Cardiac fibroblast (primary cell): ENCODE measurements around the gene TRPV4.

Experiments
- DNase-seq, 2 donors: peaks; one replicate each; pipeline versions ENCODE4 v3.0.0 to v3.0.0-alpha.2; 2010; ENCODE audit warnings: low read depth in 2 of 2
- H3K4me3 ChIP-seq, 2 donors: replicated peaks in 1 of 2; 1 replicate in 1 of 2; 2 replicates in 1 of 2; pipeline ENCODE4 v1.5.1; 2011; ENCODE audit warnings: low read depth in 2 of 2, low read length in 2 of 2, mild to moderate bottlenecking in 2 of 2, moderate library complexity in 1 of 2
- TF ChIP-seq, protein P1 (sequence below): IDR thresholded peaks from one replicate; pipeline ENCODE4 v1.5.1; 2011; ENCODE audit warnings: low read depth, mild to moderate bottlenecking, low read length, inconsistent platforms

TRPV4 gene

DNA sequence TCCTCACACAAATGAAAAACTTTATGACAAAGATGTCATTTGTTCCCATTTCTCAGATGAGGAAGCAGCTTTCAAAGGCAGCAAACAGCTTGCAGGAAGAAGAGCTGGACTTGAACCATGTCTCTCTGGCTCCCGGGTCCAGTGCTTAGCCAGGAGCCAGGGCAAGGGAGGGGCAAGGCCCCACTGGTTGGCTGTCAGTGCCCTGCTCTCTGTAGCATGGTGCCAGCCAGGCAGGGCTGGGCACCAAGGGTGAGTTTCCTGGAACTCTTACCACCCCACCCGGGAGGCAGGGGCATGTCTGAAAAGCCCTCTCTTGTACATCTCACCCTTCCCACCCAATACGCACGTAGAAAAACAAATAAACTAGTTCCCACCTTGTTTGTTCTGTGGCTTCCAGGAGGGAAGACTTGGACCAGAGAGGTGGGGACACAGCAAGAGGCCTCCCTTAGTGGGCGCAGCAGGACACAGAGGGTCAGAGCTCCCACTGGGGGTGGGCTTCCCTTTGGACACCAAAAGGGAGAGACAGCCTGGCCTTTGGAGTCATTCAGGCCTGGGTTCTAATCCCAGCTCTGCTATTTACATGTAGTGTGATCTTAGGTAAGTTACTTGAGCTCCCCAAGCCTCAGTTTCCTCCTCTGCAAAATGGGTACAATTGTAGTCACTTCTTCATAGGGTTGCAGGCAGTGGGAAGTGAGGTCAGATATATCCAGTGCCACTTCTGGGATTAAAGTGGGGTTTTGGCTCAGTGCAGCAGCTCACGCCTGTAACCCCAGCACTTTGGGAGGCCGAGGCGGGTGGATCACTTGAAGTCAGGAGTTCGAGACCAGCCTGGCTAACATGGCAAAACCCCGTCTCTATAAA, 17.2 kb downstream of the TRPV4 start:
- no peak for DNase-seq
- no peak overlapping the region for H3K4me3 ChIP-seq
- TF ChIP-seq, protein P1, sequence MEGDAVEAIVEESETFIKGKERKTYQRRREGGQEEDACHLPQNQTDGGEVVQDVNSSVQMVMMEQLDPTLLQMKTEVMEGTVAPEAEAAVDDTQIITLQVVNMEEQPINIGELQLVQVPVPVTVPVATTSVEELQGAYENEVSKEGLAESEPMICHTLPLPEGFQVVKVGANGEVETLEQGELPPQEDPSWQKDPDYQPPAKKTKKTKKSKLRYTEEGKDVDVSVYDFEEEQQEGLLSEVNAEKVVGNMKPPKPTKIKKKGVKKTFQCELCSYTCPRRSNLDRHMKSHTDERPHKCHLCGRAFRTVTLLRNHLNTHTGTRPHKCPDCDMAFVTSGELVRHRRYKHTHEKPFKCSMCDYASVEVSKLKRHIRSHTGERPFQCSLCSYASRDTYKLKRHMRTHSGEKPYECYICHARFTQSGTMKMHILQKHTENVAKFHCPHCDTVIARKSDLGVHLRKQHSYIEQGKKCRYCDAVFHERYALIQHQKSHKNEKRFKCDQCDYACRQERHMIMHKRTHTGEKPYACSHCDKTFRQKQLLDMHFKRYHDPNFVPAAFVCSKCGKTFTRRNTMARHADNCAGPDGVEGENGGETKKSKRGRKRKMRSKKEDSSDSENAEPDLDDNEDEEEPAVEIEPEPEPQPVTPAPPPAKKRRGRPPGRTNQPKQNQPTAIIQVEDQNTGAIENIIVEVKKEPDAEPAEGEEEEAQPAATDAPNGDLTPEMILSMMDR: no peak

DNA sequence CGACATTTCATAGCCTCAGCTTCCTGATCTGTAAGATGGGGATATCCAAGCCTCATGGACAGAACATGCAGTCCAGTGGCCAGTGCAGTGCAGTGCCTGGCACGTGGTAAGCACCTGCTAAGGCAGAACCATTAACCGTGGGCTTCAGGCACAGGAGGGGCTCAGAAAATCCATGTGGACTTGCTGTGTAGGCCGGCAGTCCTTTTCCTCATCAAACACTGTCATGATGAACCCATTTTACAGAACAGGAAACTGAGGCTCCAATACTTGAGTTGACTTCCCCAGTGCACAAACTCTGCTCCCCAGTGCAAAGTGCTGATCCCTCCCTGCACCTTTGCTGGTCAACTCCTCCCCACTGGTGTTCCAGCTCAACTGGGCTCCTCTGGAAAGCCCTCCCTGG, 18.0 kb downstream of the TRPV4 start:
- DNase-seq: no peak
- TF ChIP-seq, protein P1: no peak
- H3K4me3 ChIP-seq: no peak overlapping the region

DNA sequence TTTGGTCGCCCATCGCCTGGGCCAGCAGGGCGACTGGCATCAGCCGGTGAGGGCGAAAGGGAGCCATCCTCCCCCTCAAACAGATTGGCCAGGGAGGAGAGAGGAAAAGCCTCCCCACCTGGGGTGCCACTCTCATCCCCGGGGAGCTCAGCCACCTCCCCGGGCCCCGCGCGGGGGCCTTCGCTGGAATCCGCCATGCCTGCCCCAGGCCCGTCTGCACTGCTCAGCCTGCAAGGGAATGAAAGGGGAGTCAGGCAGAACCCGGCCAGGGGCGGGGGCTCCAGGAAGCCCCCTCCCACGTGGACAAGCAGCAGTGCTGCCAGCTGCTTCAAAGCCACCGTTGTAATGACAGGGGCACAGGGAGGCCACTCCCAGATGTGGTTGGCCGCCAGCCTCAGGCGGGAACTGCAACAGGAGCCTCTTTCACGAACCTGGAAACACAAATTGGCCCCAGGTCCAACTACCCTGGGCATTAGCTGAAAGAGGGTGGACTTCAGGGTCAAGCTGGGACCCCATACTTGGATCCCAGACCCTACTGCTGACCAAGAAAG, 18.5 kb downstream of the TRPV4 start:
- TF ChIP-seq, protein P1: no peak

DNA sequence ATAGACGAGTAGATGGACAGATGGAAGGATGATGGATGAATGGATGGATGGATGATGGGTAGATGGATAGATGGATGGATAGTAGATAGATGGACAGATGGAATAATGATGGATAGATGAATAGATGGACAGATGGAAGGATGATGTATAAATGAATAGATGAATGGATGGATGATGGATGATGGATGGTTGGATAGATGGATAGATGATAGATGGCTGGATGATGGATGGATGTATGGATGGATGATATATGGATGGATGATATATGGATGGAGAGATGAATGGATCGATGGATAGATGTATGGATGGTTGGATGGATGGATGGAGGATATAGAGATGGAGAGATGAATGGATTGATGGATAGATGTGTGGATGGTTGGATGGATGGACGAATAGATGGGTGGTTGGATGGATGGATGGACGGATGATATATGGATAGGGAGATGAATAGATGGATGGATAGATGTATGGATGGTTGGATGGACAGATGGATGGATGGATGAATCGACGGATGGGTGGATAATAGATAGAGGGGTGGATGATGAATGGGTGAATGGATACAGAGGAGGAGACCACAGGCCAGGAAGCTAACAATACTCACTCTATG, 19.3 kb downstream of the TRPV4 start:
- H3K4me3 ChIP-seq: no peak overlapping the region
- DNase-seq: no peak
- TF ChIP-seq, protein P1: no peak

More for the DNA sequence above, 18.5 kb downstream of the TRPV4 start:
- DNase-seq: no peak
- no peak overlapping the region for H3K4me3 ChIP-seq

DNA sequence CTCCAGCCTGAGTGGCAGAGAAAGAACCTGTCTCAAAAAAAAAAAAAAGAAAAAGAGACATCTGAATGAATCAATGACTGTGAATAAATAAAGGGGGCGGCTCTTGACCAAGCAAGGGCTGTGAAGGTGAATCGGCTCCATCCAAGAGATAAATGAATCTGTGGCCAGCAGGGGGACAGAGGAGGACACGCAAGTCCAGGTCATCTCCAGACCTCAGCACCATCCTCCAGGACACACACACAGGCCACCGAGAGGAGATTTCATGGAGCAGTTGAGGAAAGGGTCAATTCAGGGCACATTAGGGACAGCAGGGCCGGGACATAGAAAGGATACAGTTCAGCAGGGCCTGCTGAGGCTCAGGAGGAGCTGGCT, 21.6 kb downstream of the TRPV4 start:
- no peak for DNase-seq
- TF ChIP-seq, protein P1: peak; percentile 12

DNA sequence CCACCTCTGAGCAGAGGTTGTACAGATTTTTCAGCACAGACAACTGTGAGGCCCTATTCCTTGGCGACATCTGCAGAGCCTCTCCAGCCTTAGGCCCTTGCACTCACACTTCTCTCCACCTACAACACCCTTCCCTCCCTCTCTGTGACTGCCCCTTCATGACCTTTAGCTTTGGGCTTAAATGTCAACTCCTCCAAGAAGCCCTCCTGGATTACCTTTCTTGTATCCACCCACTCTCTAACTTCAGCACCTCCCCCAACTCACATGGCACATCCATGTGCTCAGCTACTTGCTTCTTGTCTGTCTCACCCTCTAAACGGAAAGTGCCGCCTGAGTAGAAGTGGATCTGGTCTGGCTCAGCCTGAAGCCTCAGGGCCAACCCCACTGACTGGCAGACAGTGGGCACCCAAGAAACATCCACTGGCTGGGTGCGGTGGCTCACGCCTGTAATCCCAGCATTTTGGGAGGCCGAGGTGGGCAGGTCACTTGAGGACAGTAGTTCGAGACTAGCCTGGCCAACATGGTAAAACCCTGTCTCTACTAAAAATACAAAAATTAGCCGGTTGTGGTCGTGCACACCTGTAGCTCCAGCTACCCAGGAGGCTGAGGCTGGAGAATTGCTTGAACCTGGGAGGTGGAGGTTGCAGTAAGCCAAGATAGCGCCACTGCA, 22.1 kb downstream of the TRPV4 start:
- TF ChIP-seq, protein P1: no peak
- no peak overlapping the region for H3K4me3 ChIP-seq
- DNase-seq: no peak

More for the DNA sequence above, 21.6 kb downstream of the TRPV4 start:
- H3K4me3 ChIP-seq: no peak overlapping the region
